Loucy (cell line): Measurements from ENCODE around the gene ZNF124.
A peak's percentile ranks its signal among the peaks of the same experiment; 100 is the strongest.
"Not testable (repeated sequence)": the region's sequence is repeated elsewhere in the genome, so short reads cannot be mapped to it uniquely, and the experiment has no call there.

Experiments
- H2AFZ ChIP-seq: fragments of 200-600 bp; sonication (generic); 2 replicates; pipeline ENCODE4 v1.6.0; 2016; ENCODE audit warnings: antibody characterized with exemption, mild to moderate bottlenecking, low read length, moderate library complexity
- H3F3A ChIP-seq: fragments of 200-600 bp; 2 replicates; pipeline ENCODE4 v1.6.0; 2016; ENCODE audit warnings: antibody characterized with exemption, low read depth, mild to moderate bottlenecking
- H3K27me3 ChIP-seq: fragments of 200-600 bp; sonication (generic); 2 replicates; pipeline ENCODE4 v1.6.1; 2014; ENCODE audit warnings: low read length, mild to moderate bottlenecking; ENCODE audit not compliant: insufficient read depth, poor library complexity, severe bottlenecking
- H3K36me3 ChIP-seq: fragments of 200-600 bp; sonication (generic); 2 replicates; pipeline ENCODE4 v1.6.1; 2016; ENCODE audit warnings: low read length; ENCODE audit not compliant: insufficient read depth
- H3K4me1 ChIP-seq: fragments of 200-600 bp; sonication (generic); 2 replicates; pipeline ENCODE4 v1.5.1; 2014; ENCODE audit warnings: low read length, mild to moderate bottlenecking; ENCODE audit not compliant: insufficient read depth, poor library complexity, severe bottlenecking
- H3K4me2 ChIP-seq: fragments of 200-600 bp; sonication (generic); 2 replicates; pipeline ENCODE4 v1.6.0; 2014; ENCODE audit warnings: antibody characterized with exemption, low read length, low read depth, mild to moderate bottlenecking; ENCODE audit not compliant: poor library complexity, severe bottlenecking
- H3K4me3 ChIP-seq: fragments of 200-600 bp; sonication (generic); 2 replicates; pipeline ENCODE4 v1.5.1; 2014; ENCODE audit warnings: low read length, mild to moderate bottlenecking, mixed read lengths; ENCODE audit not compliant: poor library complexity, severe bottlenecking
- H3K79me2 ChIP-seq: fragments of 200-600 bp; sonication (generic); 2 replicates; pipeline ENCODE4 v1.6.1; 2014; ENCODE audit warnings: low read length; ENCODE audit not compliant: insufficient read depth
- H3K9ac ChIP-seq: fragments of 200-600 bp; sonication (generic); 2 replicates; pipeline ENCODE4 v1.6.0; 2014; ENCODE audit warnings: mild to moderate bottlenecking, low read depth, low read length, moderate library complexity; ENCODE audit not compliant: poor library complexity, severe bottlenecking
- H3K9me2 ChIP-seq: fragments of 200-600 bp; sonication (generic); replicated peaks from 2 replicates; pipeline ENCODE4 v1.6.1; 2016; ENCODE audit warnings: low read depth, low read length, mixed read lengths
- H3K9me3 ChIP-seq: fragments of 200-600 bp; sonication (generic); 2 replicates; pipeline ENCODE4 v1.6.1; 2014; ENCODE audit warnings: mild to moderate bottlenecking, antibody characterized with exemption, low read length, low read depth; ENCODE audit not compliant: insufficient read depth
- H4K20me1 ChIP-seq: fragments of 200-600 bp; sonication (generic); 2 replicates; pipeline ENCODE4 v1.6.0; 2014; ENCODE audit warnings: antibody characterized with exemption, low read length, mild to moderate bottlenecking; ENCODE audit not compliant: insufficient read depth, poor library complexity, severe bottlenecking
- CTCF ChIP-seq: fragments of 200-600 bp; sonication (generic); conservative IDR thresholded peaks from 2 replicates; pipeline ENCODE4 v1.5.1; 2014; ENCODE audit warnings: mild to moderate bottlenecking, antibody characterized with exemption, low read length
- EZH2phosphoT487 ChIP-seq: fragments of 200-600 bp; IDR thresholded peaks from 2 replicates; pipeline ENCODE4 v1.6.1; 2018; ENCODE audit warnings: antibody characterized with exemption, mild to moderate bottlenecking, moderate library complexity, borderline replicate concordance

Gene ZNF124

GRCh38 chr1:247131236-247131635 lies 40.6 kb downstream of the ZNF124 start:
- Histone ChIP-seq H3K4me1 (no peaks in the 10 kb centered on the region), H3K9me3 (peaks cover 27% of the 10 kb centered on the region), H3K9me2 (no peaks in the 10 kb centered on the region), H3F3A (no peaks in the 10 kb centered on the region), H2AFZ (no peak overlapping the region), H3K79me2 (peaks cover 28% of the 10 kb centered on the region), H3K27me3 (no peaks in the 10 kb centered on the region), H3K9ac (no peak overlapping the region), H3K36me3 (0 out of 2 replicates have a peak, but pooled peaks cover 4% of the 10 kb centered on the region), H3K4me3 (no peak overlapping the region), H3K4me2 (no peak overlapping the region), H4K20me1 (peaks cover 6% of the 10 kb centered on the region)
- TF ChIP-seq EZH2phosphoT487 (no peak), CTCF (no peak)

GRCh38 chr1:247127519-247128282 lies 44.1 kb downstream of the ZNF124 start:
- peak overlapping the region; percentile 75 for H3K4me2 ChIP-seq
- H3K79me2 ChIP-seq = peaks cover 22% of the 10 kb centered on the region
- peak overlapping the region; percentile 69 for H3K4me3 ChIP-seq
- peaks cover 11% of the 10 kb centered on the region; the same call in 1 of the 2 replicates for H3K9me3 ChIP-seq
- not testable (repeated sequence) for H3K36me3 ChIP-seq, H2AFZ ChIP-seq, H3F3A ChIP-seq, H4K20me1 ChIP-seq, H3K27me3 ChIP-seq, H3K9me2 ChIP-seq, H3K4me1 ChIP-seq
- H3K9ac ChIP-seq = peak overlapping the region; percentile 62

GRCh38 chr1:247126601-247127000 lies 45.2 kb downstream of the ZNF124 start:
- H3K36me3 ChIP-seq, H2AFZ ChIP-seq, H3F3A ChIP-seq, H3K9me2 ChIP-seq, H3K9me3 ChIP-seq, H3K4me3 ChIP-seq, H3K4me2 ChIP-seq, H3K9ac ChIP-seq, H3K27me3 ChIP-seq, H4K20me1 ChIP-seq, H3K4me1 ChIP-seq: not testable (repeated sequence)
- peaks cover 17% of the 10 kb centered on the region for H3K79me2 ChIP-seq

GRCh38 chr1:247126166-247126565 lies 45.7 kb downstream of the ZNF124 start:
- H3K27me3 ChIP-seq = not testable (repeated sequence)

More at GRCh38 chr1:247126166-247126565, 45.7 kb downstream of the ZNF124 start:
- H3K36me3 ChIP-seq, H3K9me2 ChIP-seq, H3K9ac ChIP-seq, H4K20me1 ChIP-seq, H3K4me2 ChIP-seq, H2AFZ ChIP-seq, H3K4me3 ChIP-seq, H3K4me1 ChIP-seq, H3F3A ChIP-seq, H3K9me3 ChIP-seq: not testable (repeated sequence)
- peaks cover 12% of the 10 kb centered on the region for H3K79me2 ChIP-seq
